ENCODE measurements around the gene FOXO6.

FOXO6 gene

GRCh38 chr1:41378999-41379737 lies 17.9 kb downstream of the FOXO6 start:
- no peak for DNase-seq (ENCODE audit: low read depth)
- no peak overlapping the region for H3K4me3 ChIP-seq (ENCODE audit: low read length)
- TF ChIP-seq CTCF (conservative IDR thresholded peaks at IDR 0.05; ENCODE audit: low read depth, low read length): no peak

GRCh38 chr1:41379738-41380130 lies 18.5 kb downstream of the FOXO6 start:
- no peak for TF ChIP-seq CTCF (conservative IDR thresholded peaks at IDR 0.05; ENCODE audit: low read depth, low read length)
- H3K4me3 ChIP-seq (ENCODE audit: low read length): no peak overlapping the region
- DNase-seq (ENCODE audit: low read depth): no peak

- no peak for TF ChIP-seq CTCF (conservative IDR thresholded peaks at IDR 0.05; ENCODE audit: low read depth, low read length)
- no peak for DNase-seq (ENCODE audit: low read depth)
Measured at GRCh38 chr1:41380195-41380594, 19.0 kb downstream of the FOXO6 start.

GRCh38 chr1:41380979-41381691 lies 19.9 kb downstream of the FOXO6 start:
- TF ChIP-seq CTCF (conservative IDR thresholded peaks at IDR 0.05; ENCODE audit: low read depth, low read length): no peak
- peak; percentile 52 for DNase-seq (ENCODE audit: low read depth)
- peak overlapping the region; percentile 8 for H3K4me3 ChIP-seq (ENCODE audit: low read length)

More at GRCh38 chr1:41380195-41380594, 19.0 kb downstream of the FOXO6 start:
- no peak overlapping the region for H3K4me3 ChIP-seq (ENCODE audit: low read length)

GRCh38 chr1:41381692-41382479 lies 20.7 kb downstream of the FOXO6 start:
- DNase-seq (ENCODE audit: low read depth): no peak
- H3K4me3 ChIP-seq (ENCODE audit: low read length): no peak overlapping the region
- TF ChIP-seq CTCF (conservative IDR thresholded peaks at IDR 0.05; ENCODE audit: low read depth, low read length): no peak

GRCh38 chr1:41382480-41383090 lies 21.4 kb downstream of the FOXO6 start:
- no peak overlapping the region for H3K4me3 ChIP-seq (ENCODE audit: low read length)
- TF ChIP-seq CTCF (conservative IDR thresholded peaks at IDR 0.05; ENCODE audit: low read depth, low read length): no peak
- no peak for DNase-seq (ENCODE audit: low read depth)
